ENCODE data around the gene KCNIP1.

- TF ChIP-seq CTCF (IDR thresholded peaks at IDR 0.05) (no peak), EP300 (IDR thresholded peaks at IDR 0.05) (no peak), NFE2L2 (conservative IDR thresholded peaks at IDR 0.05; ENCODE audit: low read length) (no peak), MAX (IDR thresholded peaks at IDR 0.05) (no peak), POLR2A (IDR thresholded peaks at IDR 0.05; ENCODE audit: low read length) (no peak), SMC3 (IDR thresholded peaks at IDR 0.05) (no peak), NPAS2 (CRISPR knock-in tag; IDR thresholded peaks at IDR 0.05; ENCODE audit: borderline replicate concordance) (no peak)
Measured at GRCh38 chr5:170746075-170746960, 242.5 kb downstream of the KCNIP1 start.
